Effector memory CD8-positive, alpha-beta T cell (primary cell): Measurements from ENCODE around the gene LIPN.
"Not testable (repeated sequence)": the region's sequence is repeated elsewhere in the genome, so short reads cannot be mapped to it uniquely, and the experiment has no call there.

ENCODE experiments used
- ATAC-seq: fragments of 150-1000 bp; cut with Tn5 transposase; replicated peaks from 2 replicates; pipeline ENCODE4 v1.10.0; 2021; ENCODE audit warnings: mild to moderate bottlenecking, moderate library complexity
- DNase-seq, 3 experiments: peaks; one replicate each; pipeline ENCODE4 v3.0.0; 2021
- H3K27ac Mint-ChIP-seq, 2 donors: one replicate each; pipeline ENCODE4 v1.8.0; 2022; ENCODE audit warnings: mild to moderate bottlenecking in 2 of 2, mixed read lengths in 2 of 2, moderate library complexity in 2 of 2
- H3K27me3 Mint-ChIP-seq, 2 donors: one replicate each; pipeline ENCODE4 v1.8.0; 2022; ENCODE audit warnings: mixed read lengths in 2 of 2
- H3K36me3 Mint-ChIP-seq: one replicate; pipeline ENCODE4 v1.8.0; 2022; ENCODE audit warnings: mild to moderate bottlenecking, moderate library complexity, mixed read lengths; ENCODE audit not compliant: insufficient read depth
- H3K4me1 Mint-ChIP-seq, 2 donors: one replicate each; pipeline ENCODE4 v1.8.0; 2022; ENCODE audit warnings: low read depth in 2 of 2, mixed read lengths in 2 of 2
- H3K4me3 Mint-ChIP-seq, 2 donors: one replicate each; pipeline ENCODE4 v1.8.0; 2022; ENCODE audit warnings: mild to moderate bottlenecking in 2 of 2, mixed read lengths in 2 of 2, moderate library complexity in 2 of 2
- H3K9me3 Mint-ChIP-seq, 2 donors: one replicate each; pipeline ENCODE4 v1.8.0; 2022; ENCODE audit warnings: mixed read lengths in 2 of 2
- total RNA-seq, 9 experiments: gene quantifications; one replicate each; lab custom pipeline; 2026; lab: John Stamatoyannopoulos, UW

The LIPN gene
- 0 to 0.38 (median 0) reads per million in 9 experiments for total RNA-seq

DNA sequence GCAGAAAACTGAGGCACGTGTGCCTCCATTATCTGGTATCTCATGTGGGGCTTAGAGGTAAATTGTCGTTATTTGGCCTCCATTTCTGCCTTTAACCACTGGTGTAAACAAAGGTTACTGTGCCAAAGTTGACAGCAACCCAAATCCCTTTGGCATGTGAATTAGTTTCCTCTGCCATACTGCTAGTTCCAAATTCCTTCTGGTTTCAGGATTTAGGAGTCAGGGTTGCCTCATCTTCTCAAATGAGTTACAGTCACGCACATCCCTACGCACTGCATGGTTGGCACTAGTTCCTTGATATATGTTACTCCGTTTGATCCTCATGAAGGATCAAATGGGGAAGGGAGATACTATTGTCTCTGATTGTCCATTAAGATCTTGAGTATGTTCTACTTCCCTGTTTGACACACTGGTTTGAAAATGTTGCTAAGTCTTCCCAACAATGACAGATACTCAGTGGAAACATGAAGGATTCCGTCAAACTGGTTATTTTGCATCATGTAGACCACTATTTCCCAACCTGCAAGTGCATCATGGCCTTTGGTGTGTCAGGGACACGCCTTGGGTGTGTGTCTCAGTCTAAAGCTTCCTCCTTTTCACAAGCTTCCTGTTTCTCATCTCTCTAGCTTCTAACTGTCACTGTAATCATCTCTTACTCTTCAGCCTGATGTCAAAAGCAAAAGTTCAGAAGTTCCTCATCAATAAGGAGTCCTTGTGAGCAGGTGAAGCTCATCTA is at the start of gene LIPN:
LIPN (plus strand) TSS at position 655 of the 736 bp plus-strand sequence. CDS start 1,386 bp downstream, outside the sequence.
- peaks cover 2 to 5% of the 10 kb centered on the region in 2 donors for H3K4me1 Mint-ChIP-seq
- H3K4me3 Mint-ChIP-seq = no peak within 1 kb of the TSS
- H3K27me3 Mint-ChIP-seq = peaks cover 0 to 6% of the 10 kb centered on the region in 2 donors
- DNase-seq = no peak
- H3K27ac Mint-ChIP-seq = peak within 1 kb of the TSS in 1 of 2 donors; percentile 14
- peak; percentile 54 for ATAC-seq
- H3K9me3 Mint-ChIP-seq = no peaks in the 10 kb centered on the region
- H3K36me3 Mint-ChIP-seq = no peaks in the 10 kb centered on the region

DNA sequence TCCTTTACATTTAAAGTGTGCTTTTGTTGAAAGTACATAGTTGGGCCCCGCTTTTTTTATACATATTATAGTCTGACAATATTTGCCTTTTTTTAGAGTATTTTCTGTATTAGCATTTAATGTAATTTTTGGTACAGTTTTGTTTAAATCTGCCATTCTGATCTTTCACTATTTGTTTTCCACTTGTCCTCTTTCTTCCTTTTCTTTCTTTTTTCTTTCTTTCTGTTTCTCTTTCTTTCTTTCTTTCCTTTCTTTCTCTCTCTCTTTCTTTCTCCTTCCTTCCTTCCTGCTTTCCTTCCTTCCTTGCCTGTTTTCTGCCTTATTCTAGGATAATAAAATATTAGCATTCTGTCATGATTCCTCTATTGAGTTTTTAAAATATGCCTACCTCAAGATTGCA is 44.3 kb upstream of the LIPN start:
- H3K36me3 Mint-ChIP-seq = no peaks in the 10 kb centered on the region
- no peak overlapping the region for H3K27ac Mint-ChIP-seq
- no peaks in the 10 kb centered on the region for H3K9me3 Mint-ChIP-seq
- H3K27me3 Mint-ChIP-seq = peaks cover 0 to 14% of the 10 kb centered on the region in 2 donors
- no peak for ATAC-seq
- no peaks in the 10 kb centered on the region for H3K4me1 Mint-ChIP-seq
- H3K4me3 Mint-ChIP-seq = no peak overlapping the region
- no peak for DNase-seq

GRCh38 chr10:88721392-88721791 is 38.4 kb upstream of the LIPN start:
- DNase-seq = no peak
- H3K27ac Mint-ChIP-seq = no peak overlapping the region
- no peaks in the 10 kb centered on the region for H3K4me1 Mint-ChIP-seq
- no peak for ATAC-seq
- H3K9me3 Mint-ChIP-seq = no peaks in the 10 kb centered on the region
- H3K27me3 Mint-ChIP-seq = peaks cover 0 to 14% of the 10 kb centered on the region in 2 donors
- H3K36me3 Mint-ChIP-seq = no peaks in the 10 kb centered on the region
- no peak overlapping the region for H3K4me3 Mint-ChIP-seq

DNA sequence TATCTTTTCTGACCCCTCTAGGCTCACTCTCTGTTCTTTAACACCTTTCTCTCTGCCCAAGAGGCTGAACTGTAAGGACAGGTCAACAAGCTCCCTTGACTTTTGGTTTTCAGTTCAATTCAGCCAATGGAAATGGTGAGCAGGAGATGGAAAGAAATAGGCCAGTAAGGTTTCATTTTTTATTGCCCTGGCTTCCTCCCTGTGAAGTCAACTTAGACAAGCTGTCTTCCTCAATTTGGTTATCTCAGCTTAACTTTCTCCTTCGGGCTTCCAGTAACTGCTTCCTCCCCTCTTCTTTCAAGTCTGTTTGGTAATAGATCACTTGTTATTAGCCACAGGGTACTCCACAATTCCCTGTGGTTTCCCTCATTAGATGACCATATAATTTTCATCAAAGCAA is 34.0 kb upstream of the LIPN start:
- Mint-ChIP-seq H3K36me3 (no peaks in the 10 kb centered on the region), H3K4me1 (no peaks in the 10 kb centered on the region)
- no peak for ATAC-seq

DNA sequence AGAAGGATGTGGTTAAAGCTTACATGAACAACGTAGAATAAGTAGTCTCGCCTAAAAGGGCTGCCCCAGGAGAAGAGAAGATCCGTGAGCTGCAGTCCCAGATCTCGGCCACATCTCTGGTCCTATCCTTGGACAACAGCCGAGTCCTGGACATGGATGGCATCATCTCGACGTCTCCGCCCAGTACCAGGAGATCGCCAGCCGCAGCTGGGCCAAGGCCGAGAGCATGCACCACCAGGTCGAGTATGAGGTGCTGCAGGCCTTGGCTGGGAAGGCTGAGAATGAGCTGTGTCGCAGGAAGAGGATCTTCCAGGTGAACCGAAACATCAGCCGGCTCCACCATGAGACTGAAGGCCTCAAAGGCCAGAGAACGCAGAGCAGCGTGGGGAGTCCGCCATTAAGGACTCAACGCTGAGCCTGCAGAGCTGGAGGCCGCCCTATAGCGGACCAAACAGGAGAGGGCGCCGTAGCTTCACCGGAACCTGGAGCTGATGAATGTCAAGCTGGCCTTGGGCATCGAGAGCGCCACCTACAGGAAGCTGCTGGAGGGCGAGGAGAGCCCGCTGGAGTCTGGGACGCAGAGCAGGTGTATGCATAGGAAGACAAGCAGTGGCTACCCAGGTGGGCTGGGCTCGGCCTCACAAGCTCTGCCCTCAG is 31.6 kb upstream of the LIPN start:
- H3K4me3 Mint-ChIP-seq = no peak overlapping the region
- DNase-seq (peak in 1 of 3 experiments; percentile 5), ATAC-seq (no peak)
- H3K36me3 Mint-ChIP-seq = no peaks in the 10 kb centered on the region
- H3K27me3 Mint-ChIP-seq = no peaks in the 10 kb centered on the region
- H3K9me3 Mint-ChIP-seq = no peaks in the 10 kb centered on the region
- no peak overlapping the region for H3K27ac Mint-ChIP-seq
- H3K4me1 Mint-ChIP-seq = peaks cover 0 to 1% of the 10 kb centered on the region in 2 donors

More for the DNA sequence above, 34.0 kb upstream of the LIPN start:
- no peak overlapping the region for H3K4me3 Mint-ChIP-seq
- H3K27me3 Mint-ChIP-seq = no peaks in the 10 kb centered on the region
- DNase-seq = no peak
- H3K9me3 Mint-ChIP-seq = no peaks in the 10 kb centered on the region
- H3K27ac Mint-ChIP-seq = no peak overlapping the region

GRCh38 chr10:88730864-88731263 is 29.0 kb upstream of the LIPN start:
- Mint-ChIP-seq H3K27ac (no peak overlapping the region), H3K36me3 (no peaks in the 10 kb centered on the region), H3K4me1 (peaks cover 0 to 1% of the 10 kb centered on the region in 2 donors), H3K9me3 (no peaks in the 10 kb centered on the region), H3K4me3 (no peak overlapping the region), H3K27me3 (peaks cover 0 to 9% of the 10 kb centered on the region in 2 donors)
- DNase-seq (no peak), ATAC-seq (no peak)

- no peak overlapping the region for H3K4me3 Mint-ChIP-seq
- no peaks in the 10 kb centered on the region for H3K9me3 Mint-ChIP-seq
- no peak for ATAC-seq
- H3K27ac Mint-ChIP-seq = no peak overlapping the region
- no peak for DNase-seq
- H3K27me3 Mint-ChIP-seq = peaks cover 0 to 9% of the 10 kb centered on the region in 2 donors
- no peaks in the 10 kb centered on the region for H3K36me3 Mint-ChIP-seq
- H3K4me1 Mint-ChIP-seq = peaks cover 0 to 1% of the 10 kb centered on the region in 2 donors
Observed at GRCh38 chr10:88731296-88731695, 28.5 kb upstream of the LIPN start.

DNA sequence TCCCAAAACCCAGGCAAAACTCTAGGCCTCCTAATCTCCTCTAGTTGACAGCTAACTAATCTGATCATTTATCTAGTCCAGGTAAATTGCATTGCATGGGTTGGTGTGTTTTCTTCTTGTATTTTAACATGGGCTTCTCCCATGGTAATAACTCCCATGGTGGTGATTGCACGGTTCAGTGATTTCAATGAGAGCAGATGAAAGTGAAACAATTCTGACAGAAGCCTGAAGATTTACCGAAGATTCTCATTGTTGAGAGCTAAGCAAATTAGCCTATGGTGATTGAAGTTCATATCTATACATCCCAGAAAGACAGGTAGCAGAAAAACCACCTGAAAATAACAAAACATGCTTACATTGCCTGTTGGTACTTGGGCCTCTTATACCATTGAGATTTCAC is 26.6 kb upstream of the LIPN start:
- H3K27ac Mint-ChIP-seq = no peak overlapping the region
- DNase-seq = no peak
- no peak for ATAC-seq
- peaks cover 0 to 1% of the 10 kb centered on the region in 2 donors for H3K4me1 Mint-ChIP-seq
- peaks cover 10 to 18% of the 10 kb centered on the region in 2 donors for H3K27me3 Mint-ChIP-seq
- no peaks in the 10 kb centered on the region for H3K36me3 Mint-ChIP-seq
- H3K4me3 Mint-ChIP-seq = no peak overlapping the region
- H3K9me3 Mint-ChIP-seq = no peaks in the 10 kb centered on the region

DNA sequence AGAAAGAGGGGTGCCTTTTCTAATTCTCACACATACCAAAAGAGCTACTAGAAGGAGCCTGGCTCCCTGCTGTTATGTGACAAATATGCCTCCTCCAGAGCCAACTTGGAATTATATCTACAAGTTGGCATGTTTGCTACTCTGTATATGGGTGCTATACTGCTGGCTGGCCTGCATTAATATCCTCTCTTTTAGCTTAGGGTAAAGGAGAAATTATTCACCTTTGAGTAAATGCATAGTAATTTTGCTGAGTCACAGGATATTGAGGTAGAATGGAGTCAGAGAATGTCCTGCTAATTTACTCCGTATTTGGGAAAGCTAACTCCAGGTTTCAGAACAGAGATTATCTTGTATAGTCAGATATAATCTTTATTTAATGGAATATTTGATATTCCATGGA is 24.2 kb upstream of the LIPN start:
- Mint-ChIP-seq H3K4me1 (peaks cover 0 to 1% of the 10 kb centered on the region in 2 donors), H3K36me3 (no peaks in the 10 kb centered on the region), H3K9me3 (no peaks in the 10 kb centered on the region)

GRCh38 chr10:88741921-88742320 is 17.9 kb upstream of the LIPN start:
- DNase-seq = not testable (repeated sequence)

More for the DNA sequence above, 24.2 kb upstream of the LIPN start:
- no peak overlapping the region for H3K4me3 Mint-ChIP-seq
- DNase-seq (no peak), ATAC-seq (no peak)
- no peak overlapping the region for H3K27ac Mint-ChIP-seq
- peaks cover 24 to 38% of the 10 kb centered on the region in 2 donors for H3K27me3 Mint-ChIP-seq

DNA sequence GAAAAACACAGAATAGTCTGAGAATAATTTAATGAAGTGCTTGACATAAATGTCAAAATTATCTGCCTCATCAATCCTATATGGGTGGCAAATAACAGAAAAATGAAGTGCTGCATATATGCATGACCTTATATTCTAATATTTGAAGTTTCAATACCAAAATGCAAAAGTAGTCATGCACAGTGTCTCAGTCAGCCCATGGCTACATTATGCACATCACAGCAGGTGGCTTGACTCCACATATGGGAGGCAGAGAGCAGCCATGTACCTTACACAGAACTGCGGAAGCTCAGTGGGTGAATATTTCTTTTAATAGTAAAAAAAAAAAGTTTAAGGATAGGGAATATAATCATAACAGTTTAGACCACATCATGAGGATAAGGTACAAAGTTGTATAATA is 17.4 kb upstream of the LIPN start:
- DNase-seq (no peak), ATAC-seq (no peak)
- Mint-ChIP-seq H3K27me3 (peaks cover 46 to 70% of the 10 kb centered on the region in 2 donors), H3K4me3 (no peak overlapping the region), H3K27ac (no peak overlapping the region), H3K9me3 (peaks cover 0 to 3% of the 10 kb centered on the region in 2 donors), H3K4me1 (no peaks in the 10 kb centered on the region), H3K36me3 (peaks cover 2% of the 10 kb centered on the region)

More at GRCh38 chr10:88741921-88742320, 17.9 kb upstream of the LIPN start:
- H3K27ac Mint-ChIP-seq, H3K4me3 Mint-ChIP-seq, H3K9me3 Mint-ChIP-seq, H3K4me1 Mint-ChIP-seq, ATAC-seq, H3K36me3 Mint-ChIP-seq: not testable (repeated sequence)
- peaks cover 48 to 71% of the 10 kb centered on the region in 2 donors for H3K27me3 Mint-ChIP-seq

DNA sequence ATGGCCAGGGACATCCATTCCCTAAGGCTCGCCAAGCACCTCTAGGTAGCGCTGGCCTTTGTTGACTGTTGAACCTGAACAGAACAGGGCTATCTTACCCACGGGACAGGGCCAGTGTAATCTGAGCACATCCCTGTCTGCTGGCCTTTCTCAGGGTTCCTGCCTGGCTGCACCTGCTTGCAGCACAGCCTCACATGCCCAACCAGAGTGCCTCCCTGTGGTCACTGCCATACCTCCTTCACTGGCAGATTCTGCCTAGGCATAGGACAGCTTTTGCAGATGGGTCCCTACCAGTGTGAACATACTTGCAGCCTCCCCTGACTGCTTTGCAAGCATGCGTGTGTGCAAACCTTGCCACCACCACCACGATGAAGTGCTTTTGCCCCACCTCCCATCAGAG is 15.8 kb upstream of the LIPN start:
- Mint-ChIP-seq H3K9me3 (peaks cover 0 to 3% of the 10 kb centered on the region in 2 donors), H3K27me3 (peaks cover 30 to 54% of the 10 kb centered on the region in 2 donors), H3K4me1 (no peaks in the 10 kb centered on the region), H3K4me3 (no peak overlapping the region), H3K36me3 (peaks cover 2% of the 10 kb centered on the region), H3K27ac (no peak overlapping the region)
- no peak for ATAC-seq
- no peak for DNase-seq

- Mint-ChIP-seq H3K27me3 (peaks cover 24 to 42% of the 10 kb centered on the region in 2 donors), H3K4me1 (no peaks in the 10 kb centered on the region), H3K27ac (no peak overlapping the region), H3K9me3 (peaks cover 0 to 3% of the 10 kb centered on the region in 2 donors), H3K4me3 (no peak overlapping the region), H3K36me3 (peaks cover 2% of the 10 kb centered on the region)
- ATAC-seq = no peak
- no peak for DNase-seq
Observed at GRCh38 chr10:88745633-88746032, 14.2 kb upstream of the LIPN start.

GRCh38 chr10:88754287-88754686 is 5.5 kb upstream of the LIPN start:
- Mint-ChIP-seq H3K27ac (no peak overlapping the region), H3K36me3 (no peaks in the 10 kb centered on the region), H3K4me3 (no peak overlapping the region), H3K9me3 (no peaks in the 10 kb centered on the region), H3K27me3 (peaks cover 0 to 6% of the 10 kb centered on the region in 2 donors), H3K4me1 (no peaks in the 10 kb centered on the region)
- ATAC-seq = no peak
- no peak for DNase-seq
